Measurements from ENCODE around the gene ADPRHL1.
"Not testable (repeated sequence)": the region's sequence is repeated elsewhere in the genome, so short reads cannot be mapped to it uniquely, and the experiment has no call there.

ADPRHL1 gene

DNA sequence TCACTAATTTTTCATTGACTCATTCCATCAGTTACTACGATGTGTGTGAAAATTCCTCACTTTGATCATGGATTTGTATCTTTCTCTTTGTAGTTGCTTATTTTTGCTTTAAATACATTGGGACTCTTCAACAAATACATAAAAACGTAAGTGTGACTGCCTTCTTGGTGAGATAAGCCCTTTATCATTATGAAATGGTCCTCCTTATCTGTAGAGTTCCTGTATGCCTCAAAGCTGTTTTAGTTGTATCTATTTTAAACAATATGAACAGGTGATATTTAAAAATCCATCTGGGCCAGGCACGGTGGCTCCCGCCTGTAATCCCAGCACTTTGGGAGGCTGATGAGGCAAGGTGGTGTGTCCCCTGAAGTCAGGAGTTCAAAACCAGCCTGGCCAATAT is 25.9 kb upstream of the ADPRHL1 start:
- no peak for DNase-seq

DNA sequence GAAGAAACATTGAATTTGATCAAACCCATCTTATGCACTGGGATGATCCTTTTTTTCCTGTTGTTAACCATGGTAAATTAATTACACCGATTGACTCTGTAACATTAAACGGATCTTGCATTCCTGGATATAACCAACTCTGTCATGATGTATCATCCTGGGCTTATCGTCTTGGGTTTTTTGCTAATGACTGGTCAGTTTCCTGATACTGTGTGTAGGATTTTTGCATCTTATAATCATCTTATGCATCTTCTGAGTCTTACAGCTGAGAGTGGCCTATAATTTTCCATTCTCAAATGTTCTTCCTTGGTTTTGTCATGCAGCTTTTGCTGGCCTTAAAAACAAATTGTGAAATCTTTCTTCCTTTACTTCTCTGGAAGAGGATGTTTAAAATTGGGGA is 24.4 kb upstream of the ADPRHL1 start:
- no peak for DNase-seq

DNA sequence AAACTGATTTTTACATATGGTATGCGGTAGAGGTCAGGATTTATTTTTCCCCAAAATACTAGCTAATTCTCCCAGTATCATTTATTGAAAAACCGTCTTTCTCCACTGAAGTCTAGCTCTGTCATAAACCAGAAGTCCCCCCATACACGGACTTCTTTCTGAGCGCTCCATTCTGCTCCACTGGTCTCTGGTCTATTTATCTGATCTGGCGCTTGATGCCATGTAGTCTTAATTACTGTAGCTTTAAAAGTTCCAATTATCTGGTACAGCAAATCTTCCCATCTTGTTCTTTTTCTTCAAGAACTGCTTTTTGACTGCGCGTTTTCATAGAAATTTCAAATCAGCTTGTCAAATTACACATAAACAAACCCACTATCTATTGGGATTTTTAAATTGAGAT is 23.5 kb upstream of the ADPRHL1 start:
- DNase-seq, result no peak

DNA sequence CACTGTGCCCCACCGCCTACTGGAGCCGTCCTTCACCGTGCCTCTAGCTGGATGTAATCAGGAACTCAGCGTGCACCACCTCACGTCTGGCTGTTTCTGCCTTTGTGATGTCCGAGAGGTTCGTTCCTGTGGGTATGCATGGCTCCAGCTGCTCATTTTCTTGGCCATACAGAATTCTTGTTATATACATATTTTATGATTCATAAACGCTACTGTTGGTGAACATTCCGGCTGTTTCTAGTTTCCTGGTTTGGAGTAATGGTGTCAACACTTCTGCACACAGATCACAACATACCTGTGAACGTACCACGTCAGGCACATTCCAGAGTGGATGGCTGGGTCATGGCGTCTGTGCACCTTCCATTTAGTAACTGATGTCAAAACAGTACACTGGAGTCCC is 22.6 kb upstream of the ADPRHL1 start:
- DNase-seq, result no peak

DNA sequence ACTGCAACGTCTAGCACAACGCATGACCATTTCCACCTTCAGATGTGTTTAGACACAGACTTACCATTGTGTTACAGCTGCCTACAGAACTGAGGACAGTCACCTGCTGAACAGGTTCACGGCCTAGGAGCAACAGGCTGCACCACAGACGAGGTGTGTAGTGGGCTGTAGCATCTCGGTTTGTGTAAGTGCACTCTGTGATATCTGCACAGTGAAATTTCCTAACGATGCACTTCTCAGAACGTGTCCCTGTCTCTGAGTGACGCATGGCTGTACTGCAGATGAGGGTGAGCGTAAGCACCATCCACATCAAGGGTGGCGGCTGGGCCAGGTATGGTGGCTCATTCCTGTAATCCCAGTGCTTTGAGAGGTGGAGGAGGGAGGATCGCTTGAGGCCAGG is 22.0 kb upstream of the ADPRHL1 start:
- DNase-seq, result no peak

DNA sequence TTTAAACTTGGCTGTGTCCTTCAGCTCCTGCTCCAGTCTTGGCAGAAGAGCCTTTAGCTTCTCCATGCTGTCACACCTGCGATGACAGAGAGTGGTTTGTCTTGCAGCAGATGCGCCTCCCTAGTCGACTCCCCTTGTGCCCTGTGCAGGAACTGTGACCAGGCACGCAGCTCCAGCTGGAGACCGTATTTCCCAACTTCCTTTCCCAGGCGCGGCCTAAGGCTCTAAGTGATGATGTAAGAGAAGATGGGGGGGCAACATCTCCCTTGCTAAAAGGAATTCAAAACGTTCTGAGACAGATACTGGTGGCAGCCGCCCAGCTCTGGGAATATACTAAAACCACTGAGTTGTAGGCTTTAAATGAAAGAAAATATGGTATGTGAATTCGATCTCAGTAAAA is 20.9 kb upstream of the ADPRHL1 start:
- no peak for DNase-seq

DNA sequence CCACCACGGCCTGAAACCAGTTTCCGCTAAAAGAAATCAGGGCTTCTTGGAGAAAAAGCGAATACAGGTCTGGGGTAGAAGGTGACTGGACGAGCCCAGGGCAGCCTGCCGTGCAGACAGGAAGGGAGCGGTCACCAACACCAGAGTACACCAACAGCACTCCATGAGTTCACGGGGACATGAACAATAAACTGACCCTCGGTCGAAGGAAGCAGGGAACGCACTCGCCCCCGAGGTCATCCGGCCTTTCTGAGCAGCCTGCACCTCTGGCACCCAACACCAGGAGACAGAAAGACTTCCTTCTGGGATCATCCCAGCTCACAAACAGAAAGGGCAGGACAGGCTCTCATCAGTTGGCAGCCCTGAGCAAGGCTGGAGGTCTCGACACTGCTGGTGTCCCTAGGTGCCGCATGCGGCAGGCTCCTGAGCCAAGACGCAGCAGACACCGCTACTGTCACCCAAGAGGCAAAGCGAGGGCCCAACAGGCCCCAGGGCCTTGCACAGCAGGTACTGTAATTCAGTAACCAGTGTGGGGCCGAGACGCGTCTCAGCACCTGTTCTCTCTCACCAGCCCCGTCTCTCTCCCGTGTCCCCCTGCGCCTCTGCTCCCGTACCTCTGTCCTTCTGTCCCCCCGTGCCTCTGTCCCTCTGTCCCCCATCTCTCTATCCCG is 19.2 kb upstream of the ADPRHL1 start:
- DNase-seq, result no peak

DNA sequence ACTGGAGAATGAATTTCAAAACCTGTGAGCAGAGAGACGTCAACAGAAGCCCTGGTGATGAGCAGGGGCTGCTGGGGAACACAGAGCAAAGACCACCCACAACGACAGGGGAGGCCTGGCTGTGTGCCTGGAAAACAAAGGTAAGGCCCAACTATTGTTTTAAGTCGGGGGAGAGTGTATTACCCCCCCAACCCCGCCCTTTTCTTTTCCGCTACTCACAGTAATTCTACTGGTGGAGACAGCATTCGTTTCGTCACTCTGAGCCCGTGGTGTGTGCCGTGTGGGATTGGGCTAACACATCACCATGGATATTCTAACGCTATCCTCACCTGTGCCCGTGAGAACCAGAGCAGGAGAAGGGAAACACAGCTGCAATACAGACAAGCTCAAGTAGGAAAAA is 18.6 kb upstream of the ADPRHL1 start:
- DNase-seq, result no peak

DNA sequence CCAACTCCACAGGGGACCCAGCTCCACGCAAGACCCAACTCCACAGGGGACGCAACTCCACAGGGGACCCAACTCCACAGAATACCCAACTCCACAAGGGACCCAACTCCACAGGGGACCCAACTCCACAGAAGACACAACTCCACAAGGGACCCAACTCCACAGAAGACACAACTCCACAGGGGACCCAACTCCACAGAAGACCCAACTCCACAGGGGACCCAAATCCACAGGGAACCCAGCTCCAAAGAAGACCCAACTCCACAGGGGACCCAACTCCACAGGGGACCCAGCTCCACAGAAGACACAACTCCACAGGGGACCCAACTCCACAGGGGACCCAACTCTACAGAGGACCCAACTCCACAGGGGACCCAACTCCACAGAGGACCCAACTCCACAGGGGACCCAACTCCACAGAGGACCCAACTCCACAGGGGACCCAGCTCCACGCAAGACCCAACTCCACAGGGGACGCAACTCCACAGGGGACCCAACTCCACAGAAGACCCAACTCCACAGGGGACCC is 17.4 kb upstream of the ADPRHL1 start:
- not testable (repeated sequence) for DNase-seq

DNA sequence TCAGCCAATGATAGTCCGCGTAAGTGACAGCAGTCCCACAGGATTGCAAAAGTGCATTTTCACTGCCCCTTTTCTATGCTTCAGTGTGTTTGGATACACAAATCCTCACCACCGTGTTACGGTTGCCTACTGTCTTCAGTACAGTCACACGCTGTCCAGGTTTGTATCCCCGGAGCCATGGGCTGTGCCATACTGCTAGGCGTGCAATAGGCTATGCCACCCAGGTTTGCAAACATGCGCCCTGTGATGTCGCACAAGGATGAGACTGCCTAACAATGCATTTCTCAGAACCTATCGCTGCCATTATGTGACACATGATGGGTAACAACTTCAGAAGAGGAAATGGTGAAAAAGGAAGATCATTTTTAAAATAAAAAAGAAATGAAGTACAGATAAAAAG is 16.8 kb upstream of the ADPRHL1 start:
- no peak for DNase-seq

DNA sequence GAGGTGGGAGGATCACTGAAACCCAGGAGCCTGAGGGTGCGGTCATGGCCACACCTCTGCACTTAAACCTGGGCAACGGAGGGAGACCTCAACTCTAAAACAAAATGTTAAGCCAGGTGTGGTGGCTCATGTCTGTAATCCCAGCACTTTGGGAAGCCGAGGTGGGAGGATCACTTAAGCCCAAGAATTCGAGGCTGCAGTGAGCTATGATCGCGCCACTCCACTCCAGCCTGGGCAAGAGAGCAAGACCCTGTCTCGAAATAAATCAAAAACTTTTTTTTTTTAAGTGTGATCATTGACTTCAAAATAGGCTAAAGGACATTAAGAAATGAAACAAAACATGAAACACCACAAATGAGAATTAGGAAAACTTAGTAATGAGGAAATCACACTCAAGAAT is 16.3 kb upstream of the ADPRHL1 start:
- DNase-seq, result no peak

DNA sequence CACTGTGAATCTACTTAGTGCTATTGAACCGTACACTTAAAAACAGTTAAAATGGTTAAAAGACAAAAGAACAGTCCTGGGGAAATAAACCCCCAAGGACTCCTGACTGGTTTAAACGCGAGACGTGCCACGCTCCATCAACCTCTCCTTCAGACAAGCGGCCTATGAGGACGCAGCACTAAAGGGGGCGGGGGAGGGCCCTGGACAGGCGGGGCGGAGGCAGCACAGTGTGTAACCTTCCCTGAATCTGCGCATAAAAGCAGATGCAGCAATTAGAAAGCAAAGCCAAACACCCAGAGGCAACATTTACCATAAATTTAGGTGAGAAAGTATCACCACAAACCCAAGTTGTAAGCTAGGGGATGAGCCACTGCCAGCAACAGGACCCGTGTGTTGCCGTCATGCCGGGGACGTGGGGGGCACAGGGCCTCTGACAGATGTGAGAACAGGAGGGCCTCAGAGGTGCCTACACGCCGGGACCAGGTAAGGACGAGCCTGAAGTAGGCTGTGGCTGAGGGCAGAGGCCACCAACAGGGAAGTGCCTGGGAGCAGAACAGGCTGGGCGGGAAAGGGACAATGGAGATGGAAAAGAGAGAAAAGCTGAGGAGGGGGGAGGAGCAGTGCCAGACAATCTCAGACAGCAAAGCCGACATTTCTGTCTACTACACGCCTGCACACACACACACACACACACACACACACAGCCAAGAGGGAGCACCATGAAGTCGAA is 15.3 kb upstream of the ADPRHL1 start:
- DNase-seq, result no peak

DNA sequence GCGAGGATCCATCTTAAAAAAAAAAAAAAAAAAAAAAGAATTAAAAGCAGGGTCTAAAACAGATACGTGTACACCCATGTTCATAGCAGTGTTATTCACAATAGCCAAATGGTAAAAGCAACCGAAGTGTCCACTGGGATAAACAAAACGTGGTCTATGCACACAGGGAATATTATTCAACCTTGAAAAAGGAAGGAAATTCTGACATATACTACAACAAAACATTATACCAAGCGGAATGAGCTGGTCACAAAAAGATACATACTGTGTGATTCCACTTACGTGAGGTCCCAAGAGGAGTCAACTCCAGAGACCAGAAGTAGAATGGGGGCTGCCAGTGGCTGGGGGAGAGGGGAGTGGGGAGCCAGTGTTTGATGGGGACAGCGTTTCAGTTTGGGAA is 14.7 kb upstream of the ADPRHL1 start:
- no peak for DNase-seq

DNA sequence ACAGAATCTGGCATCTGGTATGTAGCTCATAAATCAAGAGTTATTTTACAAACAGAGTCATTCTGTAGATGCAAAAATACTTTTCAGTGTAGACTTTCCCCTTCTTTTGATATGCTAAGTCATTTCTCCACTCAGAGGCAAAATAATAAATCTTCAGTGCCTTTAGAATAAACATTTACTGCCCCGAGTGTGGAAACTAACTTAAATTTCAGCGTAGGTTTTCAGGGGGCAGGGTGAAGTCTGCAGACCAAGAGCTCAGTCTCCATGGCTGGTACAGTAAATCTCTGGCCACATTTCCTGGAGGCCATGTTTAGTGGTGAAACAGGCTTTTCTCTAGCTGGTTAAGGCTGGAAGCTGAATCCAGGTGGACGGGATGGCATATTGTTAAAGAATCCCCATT is 13.1 kb upstream of the ADPRHL1 start:
- DNase-seq, result no peak

DNA sequence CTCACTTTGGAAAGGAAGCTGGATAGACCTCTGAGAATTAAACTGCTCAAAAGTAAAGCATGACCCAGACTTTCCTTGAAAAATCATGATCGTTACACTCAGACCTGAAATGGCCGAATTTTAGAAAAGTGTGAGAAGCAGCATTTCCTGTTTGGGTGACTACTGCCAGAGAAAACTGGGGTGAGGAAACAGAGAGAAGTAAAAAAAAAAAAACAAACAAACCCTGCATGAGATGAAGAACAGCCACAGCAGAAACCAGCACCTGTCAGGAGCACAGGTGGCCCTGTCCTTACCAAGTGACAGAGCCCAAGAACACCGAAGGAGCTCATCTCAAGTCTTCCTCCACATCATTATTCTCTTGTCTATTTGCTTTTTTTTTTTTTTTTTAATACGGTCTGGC is 12.0 kb upstream of the ADPRHL1 start:
- no peak for DNase-seq

DNA sequence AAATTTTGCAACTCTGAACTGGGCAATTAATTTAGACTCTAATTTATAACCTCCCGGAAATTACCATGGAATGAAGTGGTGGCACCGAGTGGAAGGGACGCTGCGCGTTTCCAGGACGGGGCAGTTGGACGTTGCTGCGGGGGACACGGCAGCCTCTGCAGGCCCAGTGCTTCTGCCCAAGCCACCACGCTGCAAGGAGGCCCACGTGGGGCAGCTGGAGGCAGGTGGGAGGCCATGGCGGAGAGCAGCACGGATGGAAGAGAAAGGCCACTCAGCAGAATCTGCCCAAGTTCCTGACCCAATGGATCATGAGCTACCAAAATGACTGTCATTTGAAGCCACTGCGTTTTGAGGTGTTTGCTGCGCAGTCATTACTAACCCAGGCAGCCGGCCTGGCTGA is 11.2 kb upstream of the ADPRHL1 start:
- DNase-seq, result no peak

DNA sequence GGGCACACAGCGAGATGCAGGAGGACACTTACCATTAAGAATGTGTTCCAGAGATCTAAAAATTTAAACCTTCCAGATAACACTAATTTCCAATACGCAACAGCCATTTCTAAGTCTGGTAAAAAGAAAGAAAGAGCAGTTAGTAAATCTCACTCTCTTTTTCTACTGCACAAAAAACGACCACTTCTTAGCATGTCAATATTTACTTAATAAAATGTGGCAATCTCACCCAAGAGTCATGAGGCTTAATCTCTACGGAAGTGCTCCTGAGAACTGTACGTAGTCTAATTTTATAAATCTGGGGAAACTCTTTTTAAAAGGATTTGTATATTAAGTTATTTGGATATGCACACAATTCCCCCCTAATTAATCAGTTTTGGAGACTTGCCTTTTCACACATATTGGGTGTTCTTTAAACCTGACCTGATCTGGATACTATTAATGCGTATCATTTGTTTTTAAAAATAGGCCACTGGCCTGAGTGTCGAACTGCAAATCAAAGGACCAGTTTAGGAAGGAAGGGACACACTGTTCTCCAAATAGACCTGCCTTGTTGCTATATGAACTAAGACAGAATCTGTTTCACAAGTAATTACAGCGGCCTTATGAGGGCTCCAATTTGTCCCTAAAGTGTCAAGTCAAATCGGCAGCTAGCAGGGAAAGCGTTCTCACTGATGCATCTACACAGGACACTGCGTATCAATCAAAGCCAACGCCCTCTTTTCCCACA is 7.9 kb upstream of the ADPRHL1 start:
- DNase-seq, result no peak

DNA sequence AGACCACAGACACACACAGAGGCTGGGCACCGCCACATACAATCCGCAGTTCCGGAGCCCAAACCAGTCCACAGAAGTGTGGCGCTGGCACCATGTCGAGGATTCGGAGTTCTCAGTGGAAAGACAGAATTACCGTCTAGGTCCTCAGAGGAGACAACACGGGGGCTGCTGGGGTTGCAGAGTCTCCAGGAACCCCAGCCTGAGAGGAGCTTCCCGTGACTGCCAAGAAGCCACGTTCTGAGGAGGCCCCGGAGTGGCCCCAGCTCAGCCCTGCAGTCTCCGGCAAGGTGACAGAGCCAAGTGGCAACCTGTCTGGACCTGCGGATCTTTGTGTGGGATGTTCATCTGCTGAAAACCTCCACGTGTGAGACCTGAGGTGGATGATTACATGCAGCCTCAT is 7.3 kb upstream of the ADPRHL1 start:
- DNase-seq, result no peak

DNA sequence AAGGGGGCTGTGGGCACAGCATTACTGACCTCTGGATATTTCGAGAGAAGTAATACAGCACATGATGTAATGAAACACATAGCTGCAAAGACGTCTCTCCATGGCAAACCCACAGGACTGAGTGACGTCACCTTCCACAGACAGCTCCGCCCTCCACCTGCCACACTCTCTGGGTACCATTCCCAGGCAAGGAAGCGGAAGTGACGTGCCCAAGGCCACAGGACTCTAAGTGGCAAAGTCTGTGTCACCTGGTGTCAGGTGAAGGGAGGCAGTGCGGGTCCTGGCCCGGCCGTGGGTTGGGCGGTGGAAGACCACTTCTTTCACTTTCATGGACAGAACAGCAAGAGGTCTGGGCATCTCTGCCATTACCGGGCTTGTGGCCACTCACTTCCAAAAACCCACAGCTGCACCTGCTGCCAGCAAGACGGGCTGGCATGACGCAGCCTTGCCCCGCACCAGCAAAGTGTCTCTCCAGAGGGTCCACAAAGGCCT is 6.8 kb upstream of the ADPRHL1 start:
- no peak for DNase-seq

DNA sequence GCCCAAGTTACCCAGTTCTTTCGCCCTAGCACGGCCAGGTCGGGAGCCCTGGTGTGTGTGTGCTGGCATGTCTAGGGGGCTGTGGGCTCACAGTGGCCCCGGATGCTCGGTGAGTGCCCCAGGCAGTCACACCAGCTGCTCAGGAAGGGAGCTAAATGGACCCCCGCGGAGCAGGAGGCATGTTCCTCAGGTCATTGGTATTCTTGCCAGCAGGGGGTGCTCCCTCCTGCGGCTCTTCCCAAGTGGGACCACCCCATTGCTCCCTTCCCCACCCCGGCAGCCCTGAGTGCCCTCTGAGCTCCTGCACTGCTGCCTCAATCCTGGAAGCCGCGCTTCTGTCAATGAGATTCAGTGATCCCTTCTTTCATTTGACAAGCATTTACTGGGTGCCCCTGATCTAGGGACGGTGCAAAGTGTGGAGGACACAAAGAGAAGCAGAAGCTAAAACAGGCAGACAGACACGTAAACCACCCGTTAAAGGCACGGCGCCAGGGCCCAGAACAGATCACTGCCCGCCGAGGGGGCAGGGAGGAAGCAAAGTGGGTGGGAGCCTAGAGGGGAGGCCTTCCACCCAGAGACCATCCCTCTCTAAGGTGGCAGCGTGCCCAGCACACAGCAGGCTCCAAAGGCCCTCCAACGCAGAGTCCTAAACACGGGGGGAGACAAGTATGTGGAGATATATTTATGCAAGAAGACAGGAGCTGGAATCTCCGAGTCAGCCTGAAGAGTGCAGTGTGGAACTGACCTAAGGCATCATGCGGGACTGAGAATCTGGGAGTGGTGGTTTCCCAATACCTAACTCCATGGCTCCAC is 5.2 kb upstream of the ADPRHL1 start:
- DNase-seq, result peak in 1 of 58 donors; percentile 26

DNA sequence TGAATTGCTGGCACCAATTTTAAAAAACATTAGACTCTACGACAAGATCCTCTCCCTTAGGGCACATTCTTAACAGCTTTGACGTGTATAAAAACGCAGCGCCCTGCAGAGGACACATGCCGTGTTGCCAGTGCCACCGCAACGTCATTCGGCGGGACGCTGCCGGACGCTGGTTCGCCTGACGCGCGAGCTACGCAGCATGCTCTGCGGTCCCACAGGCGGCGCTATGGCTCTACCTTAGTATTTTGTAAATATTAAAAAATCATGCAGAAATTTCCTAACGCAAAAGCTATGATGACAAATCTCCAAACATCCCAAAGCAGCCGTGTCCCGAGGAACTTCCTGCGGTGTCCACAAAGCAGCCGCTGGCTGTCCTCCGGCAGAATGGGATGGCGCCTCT is 4.2 kb upstream of the ADPRHL1 start:
- no peak for DNase-seq

All from anterior cingulate cortex (tissue), 58 donors.